Measurements from ENCODE around the gene ELN.
"Not testable (repeated sequence)": the region's sequence is repeated elsewhere in the genome, so short reads cannot be mapped to it uniquely, and the experiment has no call there.

Gene ELN

DNA sequence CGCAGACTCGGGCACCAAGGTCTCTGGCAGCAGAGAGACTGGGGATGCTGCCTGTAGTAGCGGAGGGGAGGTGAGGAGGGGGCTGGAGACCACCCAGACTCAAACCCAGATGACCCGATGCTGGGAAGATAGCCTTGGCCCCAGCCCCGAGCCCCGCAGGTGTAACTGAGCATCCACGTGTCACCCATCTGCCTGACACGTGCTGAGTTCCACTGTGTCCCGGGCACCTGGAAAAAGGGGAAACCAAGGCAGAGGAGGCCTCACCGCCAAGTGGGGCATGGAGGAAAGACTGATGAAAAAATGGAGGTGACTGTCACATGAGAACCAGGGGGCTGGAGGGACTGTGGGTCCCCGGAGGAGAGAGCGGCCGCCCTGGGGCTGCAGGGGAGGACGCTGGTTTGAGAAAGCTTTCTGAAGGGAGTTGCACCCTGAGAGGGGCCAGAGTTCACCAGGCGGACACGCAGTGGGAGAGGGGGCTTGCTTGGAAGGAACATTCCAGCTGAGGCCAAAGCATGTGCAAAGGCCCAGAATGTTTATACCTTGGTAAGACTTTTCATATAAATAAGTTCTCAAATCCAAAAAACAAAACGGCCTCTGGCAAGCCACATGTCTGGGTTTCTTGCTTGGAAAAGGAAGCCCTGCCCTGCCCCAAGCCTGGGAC, 27.4 kb upstream of the ELN start:
- no peak for DNase-seq (ENCODE audit: low read depth, low spot score)

GRCh38 chr7:74001150-74001494, 26.9 kb upstream of the ELN start:
- DNase-seq (ENCODE audit: low read depth, low spot score) = no peak

GRCh38 chr7:74002474-74003017, 25.4 kb upstream of the ELN start:
- peak; percentile 93 for DNase-seq (ENCODE audit: low read depth, low spot score)

DNA sequence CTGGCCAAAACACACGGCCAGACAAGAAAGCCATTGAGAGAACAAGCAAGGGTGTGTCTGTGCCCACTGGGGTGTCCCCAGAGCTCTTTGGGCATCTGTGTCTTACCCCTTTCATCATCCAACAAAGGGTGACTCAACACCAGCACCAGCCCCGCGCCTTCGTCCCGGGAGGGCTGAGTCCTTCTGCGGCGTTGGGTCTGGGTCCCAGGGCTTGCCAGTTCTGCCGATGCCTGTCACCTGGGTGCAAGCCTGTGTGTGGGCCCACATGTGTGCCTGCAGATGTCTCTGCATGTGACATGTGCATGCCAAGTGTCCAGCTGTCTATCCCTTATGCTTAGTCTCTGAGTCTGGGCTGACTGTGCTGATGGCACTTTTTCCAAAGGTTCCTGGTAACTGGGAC, 24.4 kb upstream of the ELN start:
- DNase-seq (ENCODE audit: low read depth, low spot score) = no peak

DNA sequence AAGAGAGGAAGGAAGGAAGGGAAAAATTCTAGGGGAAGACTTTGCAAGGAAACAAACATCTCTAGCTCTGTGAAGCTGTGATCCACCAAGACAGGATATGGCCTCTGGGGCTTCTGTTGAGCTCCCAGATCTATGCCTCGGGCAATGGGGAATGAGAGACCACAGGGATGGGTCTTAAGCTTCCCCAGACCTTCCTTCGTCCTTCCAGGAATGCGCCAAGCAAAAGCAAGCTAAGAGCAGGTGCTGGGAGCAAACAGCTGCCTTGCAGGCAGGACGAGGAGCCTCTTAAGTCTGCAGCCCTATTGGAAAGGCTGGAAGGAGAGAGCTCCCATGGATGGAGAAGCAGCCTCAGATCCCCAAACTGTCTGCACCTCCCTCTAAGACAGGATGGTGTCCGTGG, 21.9 kb upstream of the ELN start:
- DNase-seq (ENCODE audit: low read depth, low spot score) = no peak

DNA sequence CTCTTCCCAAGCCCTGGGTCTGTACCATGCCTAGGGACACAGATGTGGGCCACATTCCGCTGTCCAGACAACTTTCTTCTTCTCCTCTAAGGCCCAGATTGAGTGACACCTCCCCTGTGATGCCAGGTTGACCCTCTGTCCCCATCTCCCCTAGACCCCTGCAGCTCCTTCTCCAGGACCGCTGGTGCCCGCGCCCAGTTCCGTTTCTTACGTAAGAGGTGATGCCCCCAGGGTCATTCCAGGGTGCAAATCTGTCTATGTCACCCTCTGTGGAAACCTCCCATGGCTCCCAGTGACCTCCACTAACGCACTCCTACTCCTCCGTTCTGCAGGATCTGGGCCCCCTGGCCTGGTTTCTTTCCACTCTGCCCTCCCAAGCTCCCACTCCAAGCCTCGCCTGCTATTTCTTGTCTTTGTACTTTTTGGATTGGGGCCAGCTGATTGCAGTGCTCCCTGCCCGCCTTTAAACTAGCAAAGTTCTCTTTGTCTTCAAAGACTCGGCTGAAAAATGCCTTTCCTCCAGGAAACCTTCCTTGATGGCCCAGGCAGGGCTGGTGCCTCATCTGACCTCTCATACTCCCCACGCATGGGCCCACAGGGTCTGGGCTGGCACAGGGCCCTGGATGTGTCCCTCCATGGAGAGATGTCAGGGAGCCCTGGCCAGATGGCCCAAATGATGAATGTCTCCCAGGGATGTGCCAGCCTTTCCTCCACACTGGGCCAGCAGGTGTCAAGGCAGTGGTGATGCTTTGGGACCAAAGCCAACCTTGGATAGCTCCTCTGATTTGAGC, 21.3 kb upstream of the ELN start:
- peak; percentile 66 for DNase-seq (ENCODE audit: low read depth, low spot score)

DNA sequence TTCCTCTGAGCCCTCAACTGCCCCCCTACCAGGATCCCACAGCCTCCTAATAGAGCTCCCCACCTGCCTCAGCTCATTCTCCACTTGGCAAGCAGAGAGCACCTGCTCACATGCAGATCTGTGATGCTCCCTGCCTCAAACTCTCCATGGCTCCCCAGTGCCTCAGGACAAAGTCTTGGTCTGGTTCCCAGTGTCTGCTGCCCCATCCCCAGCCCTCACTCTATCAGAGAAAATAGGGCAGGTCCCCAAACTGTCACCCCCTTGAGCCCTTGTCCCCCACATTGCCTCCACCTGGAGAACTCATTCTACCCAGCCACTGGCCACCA, 20.8 kb upstream of the ELN start:
- no peak for DNase-seq (ENCODE audit: low read depth, low spot score)

DNA sequence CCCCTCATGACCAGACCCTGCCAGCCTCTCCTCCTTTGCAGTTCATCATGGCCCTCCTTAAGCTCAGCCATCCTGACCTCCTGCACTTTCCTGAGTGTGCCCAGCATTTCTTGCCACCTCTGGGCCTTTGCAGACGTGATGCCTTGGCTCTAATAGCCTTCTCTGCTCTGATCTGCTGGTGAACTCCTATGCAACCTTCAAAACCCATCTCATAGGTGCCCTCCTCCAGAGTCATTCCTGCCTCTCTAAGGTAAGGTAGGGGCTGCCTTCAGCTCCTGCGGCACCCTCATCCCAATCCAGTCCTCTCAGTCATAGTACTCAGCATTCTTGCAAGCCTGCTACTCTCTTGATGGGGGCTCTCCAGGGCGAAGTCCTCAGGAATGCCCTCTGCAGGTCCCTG, 19.3 kb upstream of the ELN start:
- DNase-seq (ENCODE audit: low read depth, low spot score) = no peak

DNA sequence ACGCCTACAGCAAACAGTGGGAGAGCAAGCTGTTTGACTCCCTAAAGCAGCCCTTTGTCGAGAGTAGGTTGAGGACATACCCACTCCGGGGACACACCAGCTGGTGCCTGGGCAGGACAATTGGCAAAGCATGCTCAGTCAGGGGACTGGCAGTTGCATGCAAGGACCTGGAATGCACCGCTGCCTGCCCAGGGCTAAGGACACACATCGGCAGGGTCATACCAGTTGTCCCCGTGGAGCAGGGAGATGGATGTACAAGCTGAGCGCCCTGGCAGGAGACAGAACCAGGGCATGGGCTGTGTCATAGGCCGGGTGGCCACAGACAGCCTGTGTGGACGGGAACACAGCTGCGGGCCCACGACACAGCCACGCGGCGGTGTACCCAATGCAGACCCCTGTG, 18.3 kb upstream of the ELN start:
- DNase-seq (ENCODE audit: low read depth, low spot score) = no peak

DNA sequence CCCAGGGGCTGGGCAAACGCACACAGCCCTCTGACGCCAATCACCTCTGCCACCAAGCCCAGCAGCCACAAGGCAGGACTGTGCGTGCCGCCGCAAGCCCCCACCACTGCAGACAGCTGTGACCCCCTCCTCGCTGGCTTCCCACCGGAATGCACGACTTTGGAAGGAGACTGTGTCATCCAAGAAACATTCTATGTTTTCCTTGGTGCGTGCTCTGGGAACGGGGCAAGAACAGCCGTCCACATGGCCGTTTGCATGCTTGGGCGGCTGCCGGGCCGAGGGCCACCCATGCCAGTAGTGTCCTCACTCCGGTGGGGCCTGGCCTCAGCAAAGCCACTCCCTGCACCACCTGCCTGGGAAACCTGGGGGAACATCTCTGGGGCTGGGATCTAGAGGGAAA, 17.6 kb upstream of the ELN start:
- peak; percentile 80 for DNase-seq (ENCODE audit: low read depth, low spot score)

DNA sequence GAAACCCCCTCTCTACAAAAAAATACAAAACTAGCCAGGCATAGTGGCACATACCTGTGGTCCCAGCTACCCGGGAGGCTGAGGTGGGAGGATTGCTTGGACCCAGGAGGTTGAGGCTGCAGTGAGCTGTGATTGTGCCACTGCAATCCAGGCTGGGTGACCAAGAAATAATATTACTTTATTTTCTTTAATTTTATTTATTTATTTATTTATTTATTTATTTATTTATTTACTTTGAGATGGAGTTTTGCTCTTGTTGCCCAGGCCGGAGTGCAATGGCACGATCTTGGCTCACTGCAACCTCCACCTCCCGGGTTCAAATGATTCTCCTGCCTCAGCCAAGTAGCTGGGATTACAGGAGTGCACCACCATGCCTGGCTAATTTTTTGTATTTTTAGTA, 16.6 kb upstream of the ELN start:
- DNase-seq (ENCODE audit: low read depth, low spot score) = not testable (repeated sequence)

- peak; percentile 47 for DNase-seq (ENCODE audit: low read depth, low spot score)
These were observed 15.1 kb upstream of the ELN start for GRCh38 chr7:74012842-74013249.

- DNase-seq (ENCODE audit: low read depth, low spot score) = peak; percentile 91
These were observed 14.3 kb upstream of the ELN start for GRCh38 chr7:74013539-74014272.

- no peak for DNase-seq (ENCODE audit: low read depth, low spot score)
These were observed 13.0 kb upstream of the ELN start for GRCh38 chr7:74014931-74015330.

DNA sequence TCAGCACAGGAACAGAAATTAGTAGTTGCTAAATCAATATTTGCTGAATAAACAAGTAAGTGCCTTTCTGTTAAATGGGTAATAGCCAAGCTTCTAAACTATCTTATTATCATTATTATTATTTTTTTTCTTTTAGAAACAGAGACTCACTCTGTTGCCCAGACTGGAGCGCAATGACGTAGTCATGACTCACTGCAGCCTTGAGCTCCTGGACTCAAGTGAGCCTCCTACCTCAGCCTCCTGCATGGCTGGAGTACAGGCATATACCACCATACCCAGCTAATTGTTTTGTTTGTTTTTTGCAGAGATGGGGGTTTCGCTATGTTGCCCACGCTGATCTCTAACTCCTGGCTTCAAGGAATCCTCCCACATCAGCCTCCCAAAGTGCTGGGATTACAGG, 12.3 kb upstream of the ELN start:
- no peak for DNase-seq (ENCODE audit: low read depth, low spot score)

GRCh38 chr7:74017125-74017524, 10.8 kb upstream of the ELN start:
- peak; percentile 59 for DNase-seq (ENCODE audit: low read depth, low spot score)

GRCh38 chr7:74018246-74018895, 9.6 kb upstream of the ELN start:
- no peak for DNase-seq (ENCODE audit: low read depth, low spot score)

- no peak for DNase-seq (ENCODE audit: low read depth, low spot score)
These were observed 8.8 kb upstream of the ELN start for GRCh38 chr7:74019149-74019548.

GRCh38 chr7:74020390-74020789, 7.6 kb upstream of the ELN start:
- no peak for DNase-seq (ENCODE audit: low read depth, low spot score)

DNA sequence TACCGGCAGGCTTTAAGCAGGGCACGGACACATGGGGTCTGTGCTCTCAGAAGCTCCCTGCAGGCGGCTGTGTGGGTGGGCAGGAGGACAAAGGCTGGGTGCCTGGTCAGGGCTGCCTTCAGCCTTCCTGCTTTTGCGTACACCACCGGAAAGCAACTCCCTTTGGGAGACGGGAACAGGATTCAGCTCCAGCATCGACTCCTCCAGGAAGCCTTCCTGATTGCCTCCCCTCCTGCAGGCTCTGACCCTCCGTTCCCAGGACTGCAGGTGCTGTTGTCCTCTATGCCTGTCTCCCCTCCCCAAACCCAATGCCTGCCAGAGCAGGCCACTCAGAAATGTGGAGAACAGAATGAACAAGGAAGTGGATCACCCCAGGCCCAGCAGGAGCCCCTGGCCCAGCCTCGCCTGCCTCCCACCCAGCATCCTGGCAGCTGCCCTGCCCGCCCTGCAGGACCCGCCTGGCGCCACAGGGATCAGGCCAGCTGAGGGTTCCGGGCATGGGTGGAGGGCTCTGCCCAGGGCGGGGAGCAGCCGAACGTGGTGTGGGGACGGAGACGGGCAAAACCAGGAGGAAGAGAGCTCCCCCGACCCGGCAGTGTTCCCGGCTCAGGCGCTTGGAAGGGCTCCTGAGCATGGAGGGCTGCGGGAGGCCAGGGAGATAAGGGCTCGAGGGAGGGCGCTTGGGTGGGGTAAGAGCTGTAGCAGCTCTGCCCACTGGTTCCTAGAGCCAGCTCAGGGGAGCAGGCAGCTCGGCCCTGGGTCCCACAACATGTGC, 6.2 kb upstream of the ELN start:
- no peak for DNase-seq (ENCODE audit: low read depth, low spot score)

DNA sequence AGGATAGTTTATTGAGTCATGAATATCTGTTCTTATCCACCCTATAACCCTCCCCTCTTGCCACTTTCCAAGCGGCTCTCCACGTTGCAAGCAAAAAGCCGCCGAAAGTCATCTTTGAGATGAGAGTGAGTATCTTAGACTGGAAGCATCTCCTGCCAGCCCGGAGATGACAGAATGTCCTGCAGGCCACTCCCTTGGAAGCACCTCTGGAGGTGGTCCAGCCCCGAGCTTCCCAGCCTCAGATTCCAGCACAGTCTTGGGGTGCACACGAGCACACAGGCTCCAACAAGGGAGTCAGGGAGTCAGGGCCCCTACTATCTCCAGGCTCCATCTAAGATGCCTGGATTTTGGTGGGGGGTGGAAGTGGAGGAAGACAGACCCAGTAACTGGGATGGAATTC, 5.5 kb upstream of the ELN start:
- DNase-seq (ENCODE audit: low read depth, low spot score) = no peak
